ENCODE results near the gene MTSS2. TPM values are rescaled to one million over a fixed set of nuclear protein-coding genes. Genes with fewer than 3 reads are reported as not detected.

The MTSS2 gene
- total RNA-seq, 1 experiment from 2014 or later = 13.9 TPM

GRCh38 chr16:70714581-70715054 is 28.8 kb upstream of the MTSS2 start:
- no peak for DNase-seq (ENCODE audit: low spot score)

GRCh38 chr16:70713824-70714223 is 28.0 kb upstream of the MTSS2 start:
- no peak for DNase-seq (ENCODE audit: low spot score)

- no peak for DNase-seq (ENCODE audit: low spot score)
These were observed 27.5 kb upstream of the MTSS2 start for GRCh38 chr16:70713342-70713741.

GRCh38 chr16:70712942-70713341 is 27.1 kb upstream of the MTSS2 start:
- no peak for DNase-seq (ENCODE audit: low spot score)

GRCh38 chr16:70712359-70712758 is 26.5 kb upstream of the MTSS2 start:
- no peak for DNase-seq (ENCODE audit: low spot score)

- DNase-seq (ENCODE audit: low spot score) = no peak
These were observed 25.6 kb upstream of the MTSS2 start for GRCh38 chr16:70711211-70712031.

GRCh38 chr16:70710422-70711210 is 24.8 kb upstream of the MTSS2 start:
- DNase-seq (ENCODE audit: low spot score) = no peak

- DNase-seq (ENCODE audit: low spot score) = no peak
These were observed 24.1 kb upstream of the MTSS2 start for GRCh38 chr16:70709942-70710341.

GRCh38 chr16:70709457-70709856 is 23.6 kb upstream of the MTSS2 start:
- no peak for DNase-seq (ENCODE audit: low spot score)

- DNase-seq (ENCODE audit: low spot score) = no peak
These were observed 22.8 kb upstream of the MTSS2 start for GRCh38 chr16:70708366-70709246.

- peak; percentile 80 for DNase-seq (ENCODE audit: low spot score)
These were observed 21.2 kb upstream of the MTSS2 start for GRCh38 chr16:70706948-70707465.

GRCh38 chr16:70705056-70705455 is 19.2 kb upstream of the MTSS2 start:
- DNase-seq (ENCODE audit: low spot score) = no peak

GRCh38 chr16:70704586-70704985 is 18.7 kb upstream of the MTSS2 start:
- DNase-seq (ENCODE audit: low spot score) = no peak

GRCh38 chr16:70703835-70704381 is 18.1 kb upstream of the MTSS2 start:
- no peak for DNase-seq (ENCODE audit: low spot score)

- DNase-seq (ENCODE audit: low spot score) = peak; percentile 83
These were observed 17.4 kb upstream of the MTSS2 start for GRCh38 chr16:70703041-70703834.

- no peak for DNase-seq (ENCODE audit: low spot score)
These were observed 16.8 kb upstream of the MTSS2 start for GRCh38 chr16:70702624-70703023.

GRCh38 chr16:70701998-70702397 is 16.1 kb upstream of the MTSS2 start:
- DNase-seq (ENCODE audit: low spot score) = no peak

- no peak for DNase-seq (ENCODE audit: low spot score)
These were observed 15.7 kb upstream of the MTSS2 start for GRCh38 chr16:70701596-70701995.

- DNase-seq (ENCODE audit: low spot score) = no peak
These were observed 15.2 kb upstream of the MTSS2 start for GRCh38 chr16:70701036-70701435.
